KG1 (cell line): ENCODE results near the gene LSAMP.
"Not testable (repeated sequence)": the region's sequence is repeated elsewhere in the genome, so short reads cannot be mapped to it uniquely, and the experiment has no call there.

Experiments
- DNase-seq: peaks from one replicate; lab custom pipeline; 2025; lab: John Stamatoyannopoulos, UW

LSAMP gene

GRCh38 chr3:115792206-115792955 is 652.9 kb downstream of the LSAMP start:
- DNase-seq = no peak

GRCh38 chr3:115791271-115792153 is 653.8 kb downstream of the LSAMP start:
- DNase-seq = not testable (repeated sequence)

- DNase-seq = no peak
These were observed 654.5 kb downstream of the LSAMP start for GRCh38 chr3:115790759-115791158.

- DNase-seq = no peak
These were observed 655.8 kb downstream of the LSAMP start for GRCh38 chr3:115789481-115789880.

GRCh38 chr3:115788921-115789470 is 656.3 kb downstream of the LSAMP start:
- DNase-seq = no peak

- DNase-seq = no peak
These were observed 657.5 kb downstream of the LSAMP start for GRCh38 chr3:115787818-115788217.

GRCh38 chr3:115785782-115786181 is 659.5 kb downstream of the LSAMP start:
- no peak for DNase-seq

- no peak for DNase-seq
These were observed 660.3 kb downstream of the LSAMP start for GRCh38 chr3:115784739-115785536.

- peak; percentile 64 for DNase-seq
These were observed 661.1 kb downstream of the LSAMP start for GRCh38 chr3:115783938-115784738.

GRCh38 chr3:115783426-115783825 is 661.9 kb downstream of the LSAMP start:
- DNase-seq = not testable (repeated sequence)

- DNase-seq = no peak
These were observed 666.3 kb downstream of the LSAMP start for GRCh38 chr3:115779011-115779410.

- no peak for DNase-seq
These were observed 672.3 kb downstream of the LSAMP start for GRCh38 chr3:115772951-115773350.

- DNase-seq = no peak
These were observed 676.6 kb downstream of the LSAMP start for GRCh38 chr3:115768661-115769060.

GRCh38 chr3:115766587-115767482 is 678.5 kb downstream of the LSAMP start:
- no peak for DNase-seq

GRCh38 chr3:115761927-115762305 is 683.4 kb downstream of the LSAMP start:
- DNase-seq = no peak

- no peak for DNase-seq
These were observed 684.6 kb downstream of the LSAMP start for GRCh38 chr3:115760716-115761115.

GRCh38 chr3:115758076-115758763 is 687.1 kb downstream of the LSAMP start:
- DNase-seq = no peak

GRCh38 chr3:115752978-115753377 is 692.3 kb downstream of the LSAMP start:
- DNase-seq = not testable (repeated sequence)
